Neuronal stem cell (in vitro differentiated cells): ENCODE measurements around the gene DCXR.

ENCODE experiments used
- DNase-seq: peaks from one replicate; pipeline ENCODE4 v3.0.0-alpha.2; 2013; ENCODE audit warnings: low spot score
- H2AFZ ChIP-seq: one replicate; pipeline ENCODE4 v1.6.1; 2013; ENCODE audit warnings: mild to moderate bottlenecking, low read length, inconsistent platforms
- H2AK5ac ChIP-seq: 2 replicates; pipeline ENCODE4 v1.6.1; 2013; ENCODE audit warnings: low read depth, mild to moderate bottlenecking, inconsistent platforms, low read length, moderate library complexity, mixed read lengths
- H2BK120ac ChIP-seq: 2 replicates; pipeline ENCODE4 v1.6.1; 2013; ENCODE audit warnings: low read depth, mild to moderate bottlenecking, inconsistent platforms, low read length, moderate library complexity, mixed read lengths
- H2BK12ac ChIP-seq: one replicate; pipeline ENCODE4 v1.6.1; 2013; ENCODE audit warnings: low read length, inconsistent platforms
- H2BK15ac ChIP-seq: 2 replicates; pipeline ENCODE4 v1.6.1; 2013; ENCODE audit warnings: mild to moderate bottlenecking, low read length, inconsistent platforms, mixed read lengths
- H2BK5ac ChIP-seq: one replicate; pipeline ENCODE4 v1.6.1; 2013; ENCODE audit warnings: inconsistent platforms, mild to moderate bottlenecking, low read length, moderate library complexity
- H3K14ac ChIP-seq: one replicate; pipeline ENCODE4 v1.6.1; 2013; ENCODE audit warnings: low read length, inconsistent platforms
- H3K18ac ChIP-seq: 2 replicates; pipeline ENCODE4 v1.6.1; 2013; ENCODE audit warnings: low read length, inconsistent platforms
- H3K23ac ChIP-seq: 2 replicates; pipeline ENCODE4 v1.6.1; 2013; ENCODE audit warnings: low read depth, mild to moderate bottlenecking, mixed read lengths, low read length, inconsistent platforms; ENCODE audit not compliant: poor library complexity
- H3K27ac ChIP-seq: replicated peaks from 3 replicates; pipeline ENCODE4 v1.5.1; 2013; ENCODE audit warnings: low read length, inconsistent platforms
- H3K27me3 ChIP-seq, 3 experiments: 2 replicates each; pipeline ENCODE4 v1.6.1; 2013; ENCODE audit warnings: low read length in 3 of 3, mild to moderate bottlenecking in 2 of 3, inconsistent platforms in 1 of 3, low read depth in 1 of 3, mixed read lengths in 1 of 3, moderate library complexity in 1 of 3; ENCODE audit not compliant: control insufficient read depth in 3 of 3, insufficient read depth in 3 of 3
- H3K36me3 ChIP-seq, 2 donors: replicated peaks in 1 of 2; 2 replicates each; pipeline ENCODE4 v1.6.1; 2013; ENCODE audit warnings: low read length in 2 of 2; ENCODE audit not compliant: control insufficient read depth in 2 of 2, insufficient read depth in 2 of 2
- H3K4ac ChIP-seq: 2 replicates; pipeline ENCODE4 v1.6.1; 2013; ENCODE audit warnings: inconsistent platforms, mild to moderate bottlenecking, low read length, moderate library complexity
- H3K4me1 ChIP-seq, 2 donors: 1 replicate in 1 of 2; 2 replicates in 1 of 2; pipeline ENCODE4 v1.6.1; 2013; ENCODE audit warnings: low read length in 2 of 2, low read depth in 1 of 2; ENCODE audit not compliant: control insufficient read depth in 2 of 2, insufficient read depth in 1 of 2
- H3K4me2 ChIP-seq: one replicate; pipeline ENCODE4 v1.6.1; 2013; ENCODE audit warnings: mild to moderate bottlenecking, low read length, inconsistent platforms; ENCODE audit not compliant: insufficient read depth, poor library complexity, severe bottlenecking
- H3K4me3 ChIP-seq, 2 donors: 2 replicates each; pipeline ENCODE4 v1.5.1; 2013; ENCODE audit warnings: low read length in 2 of 2, mild to moderate bottlenecking in 2 of 2, inconsistent platforms in 1 of 2, moderate library complexity in 1 of 2
- H3K79me1 ChIP-seq: one replicate; pipeline ENCODE4 v1.6.1; 2013; ENCODE audit warnings: low read depth, mild to moderate bottlenecking, inconsistent platforms, low read length, moderate library complexity
- H3K9ac ChIP-seq: one replicate; pipeline ENCODE4 v1.6.1; 2013; ENCODE audit warnings: mild to moderate bottlenecking, low read depth, low read length, inconsistent platforms; ENCODE audit not compliant: poor library complexity
- H3K9me3 ChIP-seq, 2 donors: replicated peaks in 1 of 2; 2 replicates each; pipeline versions ENCODE3 to v1.6.1; 2013; ENCODE audit warnings: low read length in 2 of 2, mild to moderate bottlenecking in 2 of 2, inconsistent platforms in 1 of 2, low read depth in 1 of 2, mixed read lengths in 1 of 2, moderate library complexity in 1 of 2; ENCODE audit not compliant: control insufficient read depth in 2 of 2, insufficient read depth in 1 of 2
- H4K8ac ChIP-seq: one replicate; pipeline ENCODE4 v1.6.1; 2013; ENCODE audit warnings: low read depth, mild to moderate bottlenecking, inconsistent platforms, low read length, moderate library complexity
- H4K91ac ChIP-seq: one replicate; pipeline ENCODE4 v1.6.1; 2013; ENCODE audit warnings: low read length, low read depth, mild to moderate bottlenecking, inconsistent platforms; ENCODE audit not compliant: poor library complexity
- WGBS, 2 donors: extraction: QIAGEN DNeasy Blood & Tissue Kit; methylation state at CpG; one replicate each; pipeline ENCODE4 v1.1.7; 2013; ENCODE audit warnings: missing lambda C conversion rate in 2 of 2, mixed read lengths in 1 of 2; ENCODE audit not compliant: insufficient read length in 2 of 2, insufficient replicate concordance in 1 of 2; ENCODE audit errors: extremely low coverage in 2 of 2; 5-methylcytosine and 5-hydroxymethylcytosine counted together

DCXR gene

DNA sequence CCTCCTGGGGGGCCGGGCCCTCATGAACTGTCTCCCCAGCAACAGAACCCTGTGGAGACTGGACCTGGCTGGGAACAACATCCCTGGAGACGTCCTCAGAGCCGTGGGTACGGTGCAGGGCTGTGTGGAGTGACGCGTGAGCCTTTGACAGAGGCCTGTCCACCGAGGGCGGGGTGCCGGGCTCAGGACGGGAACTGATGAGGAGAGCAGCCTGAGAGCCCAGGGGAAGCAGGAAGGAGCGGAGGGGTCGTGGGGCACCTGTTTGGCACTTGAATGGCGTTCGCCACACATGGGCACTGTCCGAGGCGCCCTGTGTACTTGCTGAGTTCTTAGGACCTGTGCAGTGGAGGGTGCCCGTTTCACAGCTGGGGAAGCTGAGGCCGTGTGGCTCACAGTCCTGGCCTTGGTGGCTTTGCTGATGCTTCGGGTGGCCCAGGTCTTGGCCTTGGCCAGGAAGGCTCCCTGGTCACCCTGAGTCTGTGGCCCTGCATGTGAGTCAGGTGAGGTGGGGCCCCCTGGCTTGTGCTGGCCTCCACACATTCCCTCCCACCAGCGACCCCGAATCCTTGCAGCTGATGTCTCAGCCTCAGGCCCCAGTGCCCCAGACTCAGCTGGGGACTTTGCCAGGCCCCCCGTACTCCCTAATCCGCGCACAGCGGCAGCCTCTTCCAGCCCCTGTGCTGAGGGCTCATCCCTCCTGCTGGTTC lies 11.9 kb downstream of the DCXR start:
- no peak overlapping the region for H2BK12ac ChIP-seq
- H2AFZ ChIP-seq, result no peak overlapping the region
- H3K79me1 ChIP-seq, result peaks cover 23% of the 10 kb centered on the region
- H3K23ac ChIP-seq, result peak overlapping the region; percentile 65
- DNase-seq, result no peak
- no peak overlapping the region for H3K18ac ChIP-seq
- no peak overlapping the region for H2BK120ac ChIP-seq
- H3K4ac ChIP-seq, result no peak overlapping the region
- no peak overlapping the region for H3K4me3 ChIP-seq
- no peak overlapping the region for H4K8ac ChIP-seq
- WGBS, 2 donors, result no CpG with 5 or more reads among the region's 25 CpGs
- H3K9ac ChIP-seq, result peak overlapping the region; percentile 77
- H4K91ac ChIP-seq, result no peak overlapping the region
- no peak overlapping the region for H2BK15ac ChIP-seq
- H2BK5ac ChIP-seq, result peak overlapping the region; percentile 94
- H3K4me1 ChIP-seq, result peaks cover 9 to 13% of the 10 kb centered on the region in 2 donors
- peak overlapping the region; percentile 70 for H2AK5ac ChIP-seq
- H3K27me3 ChIP-seq, result no peaks in the 10 kb centered on the region
- no peak overlapping the region for H3K27ac ChIP-seq
- no peak overlapping the region for H3K14ac ChIP-seq
- H3K4me2 ChIP-seq, result no peak overlapping the region
- H3K9me3 ChIP-seq, result peaks cover 0 to 2% of the 10 kb centered on the region in 2 donors
- H3K36me3 ChIP-seq, result peaks cover 13 to 29% of the 10 kb centered on the region in 2 donors

GRCh38 chr17:82024859-82025258 lies 12.6 kb downstream of the DCXR start:
- peaks cover 9 to 16% of the 10 kb centered on the region in 2 donors for H3K4me1 ChIP-seq
- WGBS, 2 donors, result no CpG with 5 or more reads among the region's 17 CpGs
- peak overlapping the region; percentile 90 for H2BK5ac ChIP-seq

DNA sequence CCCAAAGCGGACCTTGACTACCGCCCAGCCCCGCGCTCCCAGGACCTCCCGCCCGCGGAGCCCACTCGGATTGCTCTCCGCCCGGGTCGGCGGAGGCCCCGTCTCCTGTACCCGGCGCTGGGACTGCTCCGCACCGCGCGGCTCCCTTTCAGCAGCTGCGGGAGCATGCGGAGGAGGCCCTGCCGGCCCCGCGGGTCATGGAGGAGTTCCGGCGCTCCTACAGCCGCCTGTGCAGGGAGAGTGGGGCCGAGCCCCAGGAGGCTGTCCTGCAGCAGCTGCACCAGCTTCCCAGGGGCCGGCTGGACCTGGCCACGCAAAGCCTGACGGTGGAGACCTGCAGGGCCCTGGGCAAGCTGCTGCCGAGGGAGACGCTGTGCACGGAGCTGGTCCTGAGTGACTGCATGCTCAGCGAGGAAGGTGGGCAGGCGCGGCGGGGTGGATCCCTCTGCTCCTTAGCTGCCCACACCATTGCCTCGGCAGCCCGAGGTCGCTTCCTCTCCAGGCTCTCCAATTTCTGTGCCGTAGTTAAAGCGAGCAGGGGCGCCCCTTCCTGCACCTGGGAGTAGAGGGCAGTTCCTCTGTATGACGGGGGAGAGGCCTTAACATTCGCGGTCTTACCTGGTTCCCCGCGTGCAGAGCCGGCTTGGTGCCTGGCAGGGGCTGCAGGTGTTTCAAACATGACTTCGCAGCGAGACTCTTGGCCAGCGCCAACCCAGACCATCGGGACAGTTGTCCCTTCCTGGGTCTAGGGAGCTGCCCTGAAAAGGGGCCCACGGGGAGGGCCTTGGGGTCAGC lies 13.9 kb downstream of the DCXR start:
- no CpG with 5 or more reads among the region's 55 CpGs for WGBS, 2 donors
- Histone ChIP-seq H3K36me3 (peaks cover 21% of the 10 kb centered on the region in 2 donors), H2AFZ (peak overlapping the region; percentile 97), H2BK120ac (peak overlapping the region; percentile 8), H3K4me1 (peaks cover 9 to 16% of the 10 kb centered on the region in 2 donors), H2AK5ac (peak overlapping the region; percentile 98), H3K23ac (peak overlapping the region; percentile 73), H3K27me3 (no peaks in the 10 kb centered on the region), H2BK5ac (peak overlapping the region; percentile 90), H4K91ac (no peak overlapping the region), H3K79me1 (peaks cover 30% of the 10 kb centered on the region), H3K4ac (peak overlapping the region; percentile 66), H3K14ac (peak overlapping the region; percentile 94), H2BK12ac (peak overlapping the region; percentile 75), H3K27ac (no peak overlapping the region), H3K9me3 (peaks cover 0 to 2% of the 10 kb centered on the region in 2 donors), H3K4me3 (peak overlapping the region; percentile 88 to 93), H3K4me2 (peak overlapping the region; percentile 99), H3K18ac (peak overlapping the region; percentile 96), H4K8ac (no peak overlapping the region), H2BK15ac (peak overlapping the region; percentile 96), H3K9ac (peak overlapping the region; percentile 98)
- DNase-seq, result no peak

More at GRCh38 chr17:82024859-82025258, 12.6 kb downstream of the DCXR start:
- Histone ChIP-seq H4K91ac (no peak overlapping the region), H3K14ac (no peak overlapping the region), H2AK5ac (no peak overlapping the region), H2BK15ac (no peak overlapping the region), H3K18ac (no peak overlapping the region), H3K9me3 (peaks cover 0 to 2% of the 10 kb centered on the region in 2 donors), H3K79me1 (peaks cover 24% of the 10 kb centered on the region), H3K9ac (peak overlapping the region; percentile 81), H3K27ac (no peak overlapping the region), H2AFZ (no peak overlapping the region), H3K23ac (peak overlapping the region; percentile 65), H3K4me3 (no peak overlapping the region), H2BK120ac (no peak overlapping the region), H2BK12ac (no peak overlapping the region), H4K8ac (no peak overlapping the region), H3K36me3 (peaks cover 17 to 28% of the 10 kb centered on the region in 2 donors), H3K4me2 (no peak overlapping the region), H3K27me3 (no peaks in the 10 kb centered on the region), H3K4ac (no peak overlapping the region)
- no peak for DNase-seq

- Histone ChIP-seq H3K27me3 (no peaks in the 10 kb centered on the region), H3K9me3 (peaks cover 0 to 2% of the 10 kb centered on the region in 2 donors), H4K8ac (no peak within 1 kb of the TSS), H3K79me1 (peaks cover 30% of the 10 kb centered on the region), H4K91ac (no peak within 1 kb of the TSS), H2BK120ac (peak within 1 kb of the TSS; percentile 8), H3K14ac (peak within 1 kb of the TSS; percentile 94), H3K9ac (peak within 1 kb of the TSS; percentile 98), H2AFZ (peak within 1 kb of the TSS; percentile 97), H2BK5ac (peak within 1 kb of the TSS; percentile 90), H3K23ac (peak within 1 kb of the TSS; percentile 91), H3K27ac (no peak within 1 kb of the TSS), H3K4ac (peak within 1 kb of the TSS; percentile 66), H3K18ac (peak within 1 kb of the TSS; percentile 96), H2BK15ac (peak within 1 kb of the TSS; percentile 96), H2AK5ac (peak within 1 kb of the TSS; percentile 98), H3K4me1 (peaks cover 9 to 16% of the 10 kb centered on the region in 2 donors), H3K4me2 (peak within 1 kb of the TSS; percentile 99), H3K36me3 (peaks cover 20 to 26% of the 10 kb centered on the region in 2 donors), H3K4me3 (peak within 1 kb of the TSS; percentile 93 to 98), H2BK12ac (peak within 1 kb of the TSS; percentile 90)
- WGBS, 2 donors, result no CpG with 5 or more reads among the region's 42 CpGs
- peak; percentile 99 for DNase-seq
Observed at GRCh38 chr17:82022981-82023446, 14.5 kb downstream of the DCXR start, which contains the start of gene LRRC45. LRRC45 (plus strand) TSS chr17:82023305; CDS start chr17:82023644, 339 bp downstream.
